Stimulated activated CD4-positive, alpha-beta T cell treated with anti-CD3 and anti-CD28 coated beads, Interleukin-2, amount 100 ng/mL, for 24 hours (primary cell): ENCODE measurements around the gene RPN2.
"Not testable (repeated sequence)": the region's sequence is repeated elsewhere in the genome, so short reads cannot be mapped to it uniquely, and the experiment has no call there.

Experiments
- DNase-seq, 2 donors: peaks; one replicate each; pipeline ENCODE4 v3.0.0-alpha.2; 2020

Gene RPN2

GRCh38 chr20:37178839-37179682, at the start of gene RPN2, which contains the start of gene MROH8:
RPN2 (plus strand) TSS chr20:37179330; CDS start chr20:37179357, 27 bp downstream.
MROH8 (minus strand) TSS chr20:37179548.
- peak; percentile 95 to 96 for DNase-seq

DNA sequence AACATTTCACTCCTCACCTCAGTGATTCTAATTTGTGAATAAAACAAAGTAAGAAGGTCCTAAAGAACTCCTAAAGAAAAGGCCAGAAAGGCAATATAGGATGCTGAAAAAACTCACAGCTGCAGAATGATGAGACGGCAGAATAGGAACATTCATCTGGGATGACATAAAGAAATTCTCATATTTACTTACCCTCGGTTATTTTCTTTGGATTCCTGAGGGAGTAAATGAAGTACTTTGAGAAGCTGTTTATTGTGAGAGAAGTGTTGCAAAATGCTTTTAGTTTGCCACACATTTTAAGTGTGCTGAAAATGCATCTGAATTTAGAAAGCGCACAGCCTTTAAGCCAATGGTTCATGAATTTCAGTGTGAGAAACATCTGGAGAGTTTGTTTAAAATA, 47.6 kb upstream of the RPN2 start:
- DNase-seq: no peak

DNA sequence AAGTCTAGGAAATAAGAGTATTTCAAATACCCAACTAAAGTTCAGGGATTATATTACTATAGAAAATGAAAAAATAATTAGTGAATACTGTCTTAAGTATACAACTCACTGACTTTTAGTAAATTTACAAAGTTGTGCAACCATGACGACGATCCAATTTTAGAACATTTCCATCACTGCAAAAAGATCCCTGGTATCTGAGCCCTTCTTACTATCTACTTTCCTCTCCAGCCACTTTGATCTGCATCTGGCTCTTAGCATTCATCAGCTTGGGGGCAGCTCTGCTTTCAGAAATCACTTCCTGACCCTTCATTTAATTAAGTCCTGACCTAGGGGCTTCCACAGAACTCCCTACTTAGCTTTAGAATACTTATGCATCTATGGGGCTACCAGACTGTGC, 45.2 kb upstream of the RPN2 start:
- no peak for DNase-seq

- no peak for DNase-seq
Observed at GRCh38 chr20:37137547-37137946, 41.6 kb upstream of the RPN2 start.

DNA sequence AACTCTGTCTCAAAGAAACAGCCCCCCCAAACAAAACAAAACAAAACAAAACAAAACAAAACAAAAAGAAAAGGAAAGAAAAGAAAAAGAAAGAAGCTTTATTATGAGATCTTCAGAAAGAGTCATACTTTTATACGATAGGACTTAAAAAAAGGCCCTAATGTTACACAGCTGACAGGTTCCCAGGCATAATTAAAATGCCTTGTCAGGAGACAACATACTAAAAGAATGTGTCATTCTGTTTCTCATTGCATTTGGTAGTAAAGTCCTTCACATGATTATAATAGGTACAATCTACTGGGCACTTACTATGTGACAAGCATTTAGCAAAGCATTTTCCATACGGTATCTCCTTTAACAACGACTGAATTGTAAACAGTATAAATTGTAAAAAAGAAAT, 36.4 kb upstream of the RPN2 start:
- no peak for DNase-seq

- DNase-seq: no peak
Observed at GRCh38 chr20:37144856-37145404, 34.2 kb upstream of the RPN2 start.

- DNase-seq: no peak
Observed at GRCh38 chr20:37147250-37147649, 31.9 kb upstream of the RPN2 start.

GRCh38 chr20:37150864-37151263, 28.3 kb upstream of the RPN2 start:
- DNase-seq: not testable (repeated sequence)

DNA sequence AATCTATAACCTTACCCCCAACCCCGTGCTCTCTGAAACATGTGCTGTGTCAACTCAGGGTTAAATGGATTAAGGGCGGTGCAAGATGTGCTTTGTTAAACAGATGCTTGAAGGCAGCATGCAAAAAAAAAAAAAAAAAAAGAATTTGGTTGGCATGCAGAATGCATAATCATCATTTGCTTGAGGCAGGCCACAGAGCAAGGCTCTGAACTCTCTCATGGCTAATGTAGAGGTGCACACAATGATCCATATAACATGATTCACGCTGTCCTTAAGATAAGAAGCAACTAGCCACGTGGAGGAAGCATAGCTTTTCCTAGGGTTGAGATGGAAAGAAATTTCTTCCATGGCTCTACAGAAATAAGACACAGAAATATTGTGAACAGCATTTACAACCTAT, 27.6 kb upstream of the RPN2 start:
- no peak for DNase-seq

DNA sequence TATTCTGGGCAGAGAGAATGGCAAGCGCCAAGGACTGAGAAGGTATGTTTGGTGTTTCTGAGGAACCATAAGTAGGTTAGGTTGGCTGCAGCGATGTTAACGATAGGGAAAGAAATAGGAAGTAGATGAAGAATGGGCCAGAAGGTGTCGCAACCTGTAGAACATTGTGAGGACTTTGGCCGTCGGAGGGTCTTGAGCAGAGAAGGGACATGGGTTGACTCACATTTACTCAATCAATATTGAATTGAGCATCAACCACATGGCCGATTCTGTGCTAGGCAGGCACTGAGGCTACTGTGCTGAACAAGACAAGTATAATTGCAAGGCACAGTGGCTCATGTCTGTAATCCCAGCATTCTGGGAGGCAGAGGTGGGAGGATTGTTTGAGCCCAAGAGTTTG, 26.8 kb upstream of the RPN2 start:
- no peak for DNase-seq

GRCh38 chr20:37154684-37155298, 24.3 kb upstream of the RPN2 start:
- no peak for DNase-seq

GRCh38 chr20:37155987-37156386, 23.1 kb upstream of the RPN2 start:
- no peak for DNase-seq

DNA sequence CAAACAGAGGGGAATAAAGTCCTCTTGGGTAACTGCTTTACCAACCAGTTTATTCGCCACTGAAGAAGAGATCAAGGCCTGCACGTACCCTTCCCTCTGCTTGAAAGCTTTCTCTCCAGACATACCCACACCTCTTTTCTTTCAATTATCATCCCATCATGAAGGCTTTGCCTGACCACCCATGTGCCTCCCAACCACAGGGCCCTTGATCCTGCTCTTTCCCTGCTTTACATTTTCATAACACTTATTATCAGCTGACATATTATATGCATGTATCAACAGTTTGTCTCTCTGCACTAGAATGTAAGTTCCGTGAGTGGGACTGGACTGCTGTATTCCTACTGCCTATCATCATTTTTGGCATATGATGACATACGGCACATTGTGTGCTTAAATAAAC, 20.9 kb upstream of the RPN2 start:
- no peak for DNase-seq

DNA sequence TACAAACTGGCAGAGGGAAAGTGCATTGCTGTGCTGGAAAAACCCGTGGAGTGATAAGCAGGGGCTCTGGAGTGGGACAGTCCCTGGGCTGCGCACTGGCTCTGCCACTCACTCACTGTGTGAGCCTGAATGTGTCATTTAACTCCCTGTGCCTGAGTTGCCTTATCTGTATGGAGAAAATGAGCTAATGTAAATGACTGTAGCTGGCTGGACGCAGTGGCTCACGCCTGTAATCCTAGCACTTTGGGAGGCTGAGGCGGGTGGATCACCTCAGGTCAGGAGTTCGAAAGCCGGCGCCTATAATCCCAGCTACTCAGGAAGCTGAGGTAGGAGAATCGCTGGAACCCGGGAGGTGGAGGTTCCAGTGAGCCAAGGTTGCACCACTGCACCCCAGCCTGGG, 18.4 kb upstream of the RPN2 start:
- DNase-seq: no peak

GRCh38 chr20:37161830-37162549, 17.1 kb upstream of the RPN2 start:
- DNase-seq: no peak

GRCh38 chr20:37162646-37163045, 16.5 kb upstream of the RPN2 start:
- DNase-seq: no peak

DNA sequence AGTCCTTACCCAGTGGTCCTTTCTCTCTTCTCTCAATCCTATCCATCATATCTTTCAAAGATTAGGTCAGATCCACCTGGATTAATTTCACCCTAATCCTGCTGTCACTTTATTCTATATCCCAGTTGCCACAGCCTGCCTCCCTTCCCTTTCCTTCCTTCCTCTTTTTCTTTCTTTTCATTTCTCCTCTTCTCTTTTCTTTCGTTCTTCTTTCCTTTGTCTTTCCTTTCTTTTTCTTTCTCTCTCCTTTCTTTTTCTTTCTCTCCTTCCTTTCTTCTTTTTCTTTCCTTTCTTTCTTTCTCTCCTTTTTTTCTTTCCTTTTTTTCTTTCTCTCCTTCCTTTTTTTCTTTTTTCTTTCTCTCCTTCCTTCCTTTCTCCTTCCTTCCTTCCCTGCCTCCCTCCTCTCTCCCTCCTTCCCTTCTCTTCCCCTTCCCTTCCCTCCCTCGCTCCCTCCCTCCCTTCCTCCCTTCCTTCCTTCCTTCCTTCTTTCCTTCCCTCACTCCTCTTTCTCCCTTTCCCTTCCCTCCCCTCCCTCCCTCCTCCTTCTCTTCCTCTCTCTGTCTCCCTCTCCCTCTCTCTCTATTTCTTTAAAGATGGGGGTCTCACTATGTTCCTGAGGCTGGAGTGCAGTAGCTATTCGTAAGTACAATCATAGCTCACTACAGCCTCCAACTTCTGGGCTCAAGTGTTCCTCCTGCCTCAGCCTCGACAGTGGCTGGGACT, 15.1 kb upstream of the RPN2 start:
- DNase-seq: no peak

DNA sequence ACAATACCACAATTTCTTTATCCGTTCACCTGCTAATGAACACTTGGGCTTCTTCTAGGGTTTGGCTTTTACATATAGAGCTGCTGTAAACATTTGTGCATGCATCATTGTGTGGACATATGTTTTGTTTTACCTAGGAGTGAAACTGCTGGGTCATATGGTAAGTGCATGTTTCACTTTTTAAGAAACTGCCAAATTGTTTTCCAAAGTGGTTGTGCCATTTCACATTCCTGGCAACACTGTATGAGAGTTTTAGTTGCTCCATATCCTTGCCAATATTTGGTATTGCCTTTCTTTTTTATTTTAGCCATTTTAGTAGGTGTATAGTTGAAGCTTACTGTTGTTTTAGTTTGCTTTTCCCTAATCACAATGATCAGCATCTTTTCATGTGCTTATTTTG, 14.1 kb upstream of the RPN2 start:
- DNase-seq: no peak

- no peak for DNase-seq
Observed at GRCh38 chr20:37166867-37167266, 12.3 kb upstream of the RPN2 start.

DNA sequence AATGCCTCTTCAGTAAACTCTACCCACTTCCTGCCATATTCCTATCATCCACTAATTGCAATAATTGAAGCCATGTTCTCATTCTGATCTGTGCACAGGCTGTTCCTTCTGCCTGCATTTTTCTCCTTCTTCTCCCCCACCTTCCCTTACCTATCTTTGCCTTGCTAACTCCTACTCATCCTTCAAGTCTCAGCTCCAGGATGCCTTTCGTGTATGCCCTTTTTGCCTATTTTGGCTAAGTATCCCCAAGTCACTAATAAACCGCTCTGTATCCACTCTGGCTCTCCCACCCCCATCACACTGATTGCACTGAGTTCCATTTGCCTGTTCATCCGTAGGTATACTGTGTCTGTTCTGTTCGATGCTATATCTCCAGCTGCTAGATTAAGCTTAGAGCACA, 6.3 kb upstream of the RPN2 start:
- no peak for DNase-seq

DNA sequence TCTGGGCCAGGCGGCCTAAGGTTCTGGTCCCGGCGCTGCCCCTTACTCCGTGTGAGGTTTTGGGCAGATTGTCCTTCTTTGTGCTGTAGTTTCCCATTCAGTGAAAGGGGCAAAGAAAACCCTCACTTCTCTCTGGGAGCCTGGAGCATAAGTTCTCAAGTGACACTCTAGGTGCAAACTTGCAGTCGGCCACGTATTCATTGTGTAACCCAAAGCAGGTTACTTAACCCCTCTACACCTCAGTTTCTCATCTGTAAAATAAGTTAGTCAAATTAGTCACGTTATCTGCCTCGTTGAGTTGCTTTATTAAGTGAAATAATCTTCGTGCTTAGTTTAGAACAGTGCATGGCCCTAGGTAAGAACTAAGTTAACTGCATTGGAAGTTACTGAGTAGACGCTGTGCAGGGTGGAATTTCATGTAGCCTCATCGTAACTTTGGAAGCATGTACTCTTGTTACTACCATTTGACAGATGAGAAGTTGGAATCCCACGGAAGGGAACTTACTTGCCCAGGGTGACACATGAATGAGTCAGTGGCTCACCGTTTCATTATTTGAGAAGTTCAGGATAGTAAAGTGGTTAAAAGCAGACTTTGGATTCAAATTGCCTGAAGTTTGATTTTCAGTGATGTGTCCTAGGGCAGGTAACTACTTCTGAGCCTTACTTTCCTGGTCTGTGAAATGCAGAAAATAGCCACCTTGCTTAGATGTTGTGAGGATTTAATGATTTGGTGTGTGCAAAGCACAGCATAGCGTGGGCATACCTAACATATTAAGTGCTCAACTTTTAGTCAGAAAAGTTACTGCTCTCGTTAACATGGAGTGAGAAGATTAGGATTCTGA, 774 bp downstream of the RPN2 start:
- peak in 1 of 2 donors; percentile 20 for DNase-seq

DNA sequence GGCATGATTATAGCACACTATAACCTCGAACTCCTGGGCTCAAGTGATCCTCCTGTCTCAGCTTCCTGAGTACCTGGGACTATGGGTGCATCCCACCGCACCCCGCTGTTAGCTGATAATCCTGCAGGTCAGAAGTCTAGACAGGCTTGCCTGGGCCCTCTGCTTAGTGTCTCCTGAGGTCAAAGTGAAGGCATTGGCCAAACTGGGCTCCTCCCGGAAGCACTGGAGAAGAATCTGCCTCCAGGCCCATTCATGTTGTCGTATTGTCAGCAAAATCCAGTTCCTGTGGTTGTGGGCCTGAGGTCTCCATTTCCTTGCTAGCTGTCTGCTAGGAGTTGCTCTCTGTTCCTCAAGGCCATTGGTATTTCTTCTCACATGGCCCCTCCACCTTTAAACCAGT, 6.6 kb downstream of the RPN2 start:
- DNase-seq: no peak
